ENCODE measurements around the gene TMEM150C.
"Not testable (repeated sequence)": the region's sequence is repeated elsewhere in the genome, so short reads cannot be mapped to it uniquely, and the experiment has no call there.

The TMEM150C gene

GRCh38 chr4:82577451-82577850 lies 15.7 kb upstream of the TMEM150C start:
- H3K4me3 ChIP-seq (ENCODE audit: low read length) = no peak overlapping the region
- DNase-seq (ENCODE audit: low read depth) = no peak
- no peak for TF ChIP-seq CTCF (IDR thresholded peaks at IDR 0.05; ENCODE audit: insufficient read depth, low read depth, low read length, missing control alignments)

- DNase-seq (ENCODE audit: low read depth) = no peak
- no peak for TF ChIP-seq CTCF (IDR thresholded peaks at IDR 0.05; ENCODE audit: insufficient read depth, low read depth, low read length, missing control alignments)
- H3K4me3 ChIP-seq (ENCODE audit: low read length) = no peak overlapping the region
These were observed 7.9 kb upstream of the TMEM150C start for GRCh38 chr4:82569727-82570126.

- TF ChIP-seq CTCF (IDR thresholded peaks at IDR 0.05; ENCODE audit: insufficient read depth, low read depth, low read length, missing control alignments) = no peak
- no peak overlapping the region for H3K4me3 ChIP-seq (ENCODE audit: low read length)
- DNase-seq (ENCODE audit: low read depth) = no peak
These were observed 7.3 kb upstream of the TMEM150C start for GRCh38 chr4:82569076-82569475.

- DNase-seq (ENCODE audit: low read depth) = no peak
- TF ChIP-seq CTCF (IDR thresholded peaks at IDR 0.05; ENCODE audit: insufficient read depth, low read depth, low read length, missing control alignments) = no peak
- no peak overlapping the region for H3K4me3 ChIP-seq (ENCODE audit: low read length)
These were observed 5.7 kb upstream of the TMEM150C start for GRCh38 chr4:82567444-82567843.

GRCh38 chr4:82562564-82562854 lies 721 bp upstream of the TMEM150C start:
- TF ChIP-seq CTCF (IDR thresholded peaks at IDR 0.05; ENCODE audit: insufficient read depth, low read depth, low read length, missing control alignments) = peak; percentile 5
- H3K4me3 ChIP-seq (ENCODE audit: low read length) = no peak overlapping the region
- DNase-seq (ENCODE audit: low read depth) = no peak

- TF ChIP-seq CTCF (IDR thresholded peaks at IDR 0.05; ENCODE audit: insufficient read depth, low read depth, low read length, missing control alignments) = no peak
- H3K4me3 ChIP-seq (ENCODE audit: low read length) = no peak overlapping the region
These were observed 669 bp downstream of the TMEM150C start for GRCh38 chr4:82560853-82561785.

GRCh38 chr4:82559735-82560120 lies 2.1 kb downstream of the TMEM150C start:
- no peak for DNase-seq (ENCODE audit: low read depth)
- no peak for TF ChIP-seq CTCF (IDR thresholded peaks at IDR 0.05; ENCODE audit: insufficient read depth, low read depth, low read length, missing control alignments)

More at GRCh38 chr4:82560853-82561785, 669 bp downstream of the TMEM150C start:
- DNase-seq (ENCODE audit: low read depth) = no peak

GRCh38 chr4:82559090-82559734 lies 2.6 kb downstream of the TMEM150C start:
- H3K4me3 ChIP-seq (ENCODE audit: low read length); DNase-seq (ENCODE audit: low read depth): not testable (repeated sequence)

More at GRCh38 chr4:82559735-82560120, 2.1 kb downstream of the TMEM150C start:
- H3K4me3 ChIP-seq (ENCODE audit: low read length) = no peak overlapping the region

All from epithelial cell of esophagus (primary cell).